NB4 (cell line): ENCODE data around the gene CEP83.

Source experiments
- MYC ChIP-seq: IDR thresholded peaks from 2 replicates; pipeline ENCODE4 v1.6.1; 2011; ENCODE audit warnings: low read depth, low read length
- POLR2A ChIP-seq: IDR thresholded peaks from 2 replicates; pipeline ENCODE4 v1.6.1; 2011; ENCODE audit warnings: mild to moderate bottlenecking; ENCODE audit not compliant: insufficient read length; ENCODE audit errors: extremely low read depth
- TF ChIP-seq, protein P1 (sequence below): IDR thresholded peaks from one replicate; pipeline ENCODE4 v1.5.1; 2012; ENCODE audit warnings: low read depth, low read length

DNA sequence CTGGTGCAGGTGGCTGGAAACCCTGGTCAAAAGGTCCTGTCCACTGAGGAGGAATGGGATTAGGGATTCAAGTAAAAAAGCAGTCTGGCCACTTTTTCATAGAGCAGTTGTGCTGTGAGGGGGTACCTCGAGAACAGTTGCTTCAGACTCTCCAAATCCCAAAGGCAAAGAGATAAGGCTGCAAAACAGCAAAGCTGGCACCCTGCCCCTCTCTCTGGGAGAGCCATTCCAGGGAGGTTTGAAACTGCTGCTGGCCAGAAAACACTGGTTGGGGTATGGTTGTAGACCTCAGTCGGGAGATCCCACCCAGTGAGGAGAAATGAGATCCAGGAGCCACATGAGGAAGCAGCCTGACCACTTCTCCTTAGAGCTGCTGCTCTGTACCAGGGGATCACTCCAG lies 137.3 kb downstream of the CEP83 start:
- TF ChIP-seq POLR2A (no peak), MYC (no peak)
- TF ChIP-seq, protein P1, sequence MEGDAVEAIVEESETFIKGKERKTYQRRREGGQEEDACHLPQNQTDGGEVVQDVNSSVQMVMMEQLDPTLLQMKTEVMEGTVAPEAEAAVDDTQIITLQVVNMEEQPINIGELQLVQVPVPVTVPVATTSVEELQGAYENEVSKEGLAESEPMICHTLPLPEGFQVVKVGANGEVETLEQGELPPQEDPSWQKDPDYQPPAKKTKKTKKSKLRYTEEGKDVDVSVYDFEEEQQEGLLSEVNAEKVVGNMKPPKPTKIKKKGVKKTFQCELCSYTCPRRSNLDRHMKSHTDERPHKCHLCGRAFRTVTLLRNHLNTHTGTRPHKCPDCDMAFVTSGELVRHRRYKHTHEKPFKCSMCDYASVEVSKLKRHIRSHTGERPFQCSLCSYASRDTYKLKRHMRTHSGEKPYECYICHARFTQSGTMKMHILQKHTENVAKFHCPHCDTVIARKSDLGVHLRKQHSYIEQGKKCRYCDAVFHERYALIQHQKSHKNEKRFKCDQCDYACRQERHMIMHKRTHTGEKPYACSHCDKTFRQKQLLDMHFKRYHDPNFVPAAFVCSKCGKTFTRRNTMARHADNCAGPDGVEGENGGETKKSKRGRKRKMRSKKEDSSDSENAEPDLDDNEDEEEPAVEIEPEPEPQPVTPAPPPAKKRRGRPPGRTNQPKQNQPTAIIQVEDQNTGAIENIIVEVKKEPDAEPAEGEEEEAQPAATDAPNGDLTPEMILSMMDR = no peak
